MM.1S (cell line): Measurements from ENCODE around the gene GPR153.

Experiments used
- DNase-seq: peaks from one replicate; pipeline ENCODE4 v3.0.0-alpha.2; 2015
- H2AFZ ChIP-seq: fragments of 300-600 bp; sonication (generic); 2 replicates; pipeline ENCODE4 v1.6.0; 2016; ENCODE audit warnings: antibody characterized with exemption, low read length
- H3F3A ChIP-seq: fragments of 300-600 bp; sonication (generic); 2 replicates; pipeline ENCODE4 v1.6.1; 2016; ENCODE audit warnings: mild to moderate bottlenecking, antibody characterized with exemption, low read length, moderate library complexity, mixed read lengths; ENCODE audit not compliant: insufficient read depth
- H3K27ac ChIP-seq: fragments of 300-600 bp; sonication (generic); 2 replicates; pipeline ENCODE4 v1.5.1; 2016; ENCODE audit warnings: mild to moderate bottlenecking, low read length
- H3K27me3 ChIP-seq: fragments of 300-600 bp; sonication (generic); replicated peaks from 2 replicates; pipeline ENCODE4 v1.6.0; 2016; ENCODE audit warnings: low read length; ENCODE audit not compliant: insufficient read depth
- H3K36me3 ChIP-seq: fragments of 300-600 bp; sonication (generic); replicated peaks from 2 replicates; pipeline ENCODE4 v1.6.1; 2016; ENCODE audit warnings: mild to moderate bottlenecking, low read length, mixed read lengths; ENCODE audit not compliant: insufficient read depth
- H3K4me1 ChIP-seq: fragments of 300-600 bp; sonication (generic); 2 replicates; pipeline ENCODE4 v1.6.1; 2016; ENCODE audit warnings: low read length, mixed read lengths
- H3K4me2 ChIP-seq: fragments of 300-600 bp; sonication (generic); 2 replicates; pipeline ENCODE4 v1.6.0; 2016; ENCODE audit warnings: low read depth, low read length
- H3K4me3 ChIP-seq: fragments of 300-600 bp; sonication (generic); 2 replicates; pipeline ENCODE4 v1.5.1; 2016; ENCODE audit warnings: low read length, mixed read lengths
- H3K79me2 ChIP-seq: fragments of 300-600 bp; sonication (generic); 2 replicates; pipeline ENCODE4 v1.6.1; 2016; ENCODE audit warnings: mixed run types, low read length, mixed read lengths
- H3K9ac ChIP-seq: fragments of 300-600 bp; sonication (generic); 2 replicates; pipeline ENCODE4 v1.6.1; 2016; ENCODE audit warnings: low read length, mixed read lengths
- H3K9me2 ChIP-seq: fragments of 300-600 bp; sonication (generic); replicated peaks from 2 replicates; pipeline ENCODE4 v1.6.1; 2016; ENCODE audit warnings: mild to moderate bottlenecking, low read length, mixed read lengths; ENCODE audit not compliant: insufficient read depth
- H3K9me3 ChIP-seq: fragments of 300-600 bp; sonication (generic); replicated peaks from 2 replicates; pipeline ENCODE4 v1.6.1; 2016; ENCODE audit warnings: mild to moderate bottlenecking, low read length, mixed read lengths; ENCODE audit not compliant: insufficient read depth
- H4K20me1 ChIP-seq: fragments of 300-600 bp; sonication (generic); 2 replicates; pipeline ENCODE4 v1.6.1; 2016; ENCODE audit warnings: mild to moderate bottlenecking, low read length, moderate library complexity, mixed read lengths; ENCODE audit not compliant: insufficient read depth
- CTCF ChIP-seq: fragments of 300-600 bp; sonication (generic); IDR thresholded peaks from 2 replicates; pipeline ENCODE4 v1.5.1; 2016; ENCODE audit warnings: antibody characterized with exemption, low read length, mixed read lengths
- EZH2 ChIP-seq: fragments of 300-600 bp; sonication (generic); optimal IDR thresholded peaks from 2 replicates; pipeline ENCODE3; 2017; ENCODE audit warnings: low read depth, mild to moderate bottlenecking, antibody characterized with exemption, low read length, mixed read lengths
- EZH2phosphoT487 ChIP-seq: fragments of 300-600 bp; sonication (generic); IDR thresholded peaks from 2 replicates; pipeline ENCODE4 v1.6.1; 2018; ENCODE audit warnings: antibody characterized with exemption, low read length

Gene GPR153

GRCh38 chr1:6286266-6286665 is 25.4 kb upstream of the GPR153 start:
- TF ChIP-seq EZH2phosphoT487 (no peak), EZH2 (no peak), CTCF (no peak)
- no peak overlapping the region for H2AFZ ChIP-seq
- H3K4me2 ChIP-seq, result no peak overlapping the region
- no peaks in the 10 kb centered on the region for H3K4me1 ChIP-seq
- no peak overlapping the region for H3K4me3 ChIP-seq
- H3K79me2 ChIP-seq, result no peaks in the 10 kb centered on the region
- H3K9ac ChIP-seq, result no peak overlapping the region
- H3F3A ChIP-seq, result no peaks in the 10 kb centered on the region
- no peak for DNase-seq
- no peaks in the 10 kb centered on the region for H3K9me3 ChIP-seq
- H3K36me3 ChIP-seq, result no peaks in the 10 kb centered on the region
- H4K20me1 ChIP-seq, result no peaks in the 10 kb centered on the region
- no peak overlapping the region for H3K27ac ChIP-seq
- H3K27me3 ChIP-seq, result no peaks in the 10 kb centered on the region
- no peaks in the 10 kb centered on the region for H3K9me2 ChIP-seq

- Histone ChIP-seq H3K79me2 (no peaks in the 10 kb centered on the region), H3K9me2 (no peaks in the 10 kb centered on the region), H3K27me3 (no peaks in the 10 kb centered on the region), H3K9me3 (no peaks in the 10 kb centered on the region), H3K4me1 (no peaks in the 10 kb centered on the region), H3F3A (no peaks in the 10 kb centered on the region), H4K20me1 (no peaks in the 10 kb centered on the region), H3K4me3 (no peak overlapping the region), H3K4me2 (no peak overlapping the region), H3K36me3 (no peaks in the 10 kb centered on the region), H3K27ac (no peak overlapping the region), H2AFZ (no peak overlapping the region), H3K9ac (no peak overlapping the region)
- no peak for DNase-seq
- TF ChIP-seq EZH2phosphoT487 (no peak), CTCF (no peak), EZH2 (no peak)
These were observed 24.4 kb upstream of the GPR153 start for GRCh38 chr1:6285336-6285735.

GRCh38 chr1:6282577-6283270 is 21.8 kb upstream of the GPR153 start:
- no peaks in the 10 kb centered on the region for H3K9me3 ChIP-seq
- H3K9ac ChIP-seq, result no peak overlapping the region
- no peaks in the 10 kb centered on the region for H3K36me3 ChIP-seq
- TF ChIP-seq EZH2 (no peak), EZH2phosphoT487 (no peak), CTCF (no peak)
- no peaks in the 10 kb centered on the region for H3K27me3 ChIP-seq
- no peak overlapping the region for H3K4me2 ChIP-seq
- no peak overlapping the region for H3K4me3 ChIP-seq
- H2AFZ ChIP-seq, result no peak overlapping the region
- H3K27ac ChIP-seq, result no peak overlapping the region
- no peaks in the 10 kb centered on the region for H3K9me2 ChIP-seq
- no peaks in the 10 kb centered on the region for H4K20me1 ChIP-seq
- no peaks in the 10 kb centered on the region for H3K79me2 ChIP-seq
- no peaks in the 10 kb centered on the region for H3K4me1 ChIP-seq
- H3F3A ChIP-seq, result no peaks in the 10 kb centered on the region
- no peak for DNase-seq
